ENCODE data around the gene HSDL1. TPM values are rescaled to one million over a fixed set of nuclear protein-coding genes. Genes with fewer than 3 reads are reported as not detected.

HSDL1 gene
- total RNA-seq, 1 donor from 2014 or later: 29.2 TPM

GRCh38 chr16:84161037-84161436 lies 16.1 kb upstream of the HSDL1 start:
- Histone ChIP-seq H3K36me3 (ENCODE audit: insufficient read depth, low read length) (no peaks in the 10 kb centered on the region), H3K79me2 (ENCODE audit: insufficient read depth, low read length) (no peaks in the 10 kb centered on the region), H3K27ac (ENCODE audit: low read depth, low read length) (no peak overlapping the region), H3K9me3 (ENCODE audit: insufficient read depth, low read depth, low read length) (no peaks in the 10 kb centered on the region), H2AFZ (ENCODE audit: low read depth, low read length) (no peak overlapping the region), H4K20me1 (ENCODE audit: insufficient read depth, low read length) (no peaks in the 10 kb centered on the region), H3K4me3 (ENCODE audit: insufficient read depth, low read depth, low read length) (no peak overlapping the region), H3K27me3 (ENCODE audit: insufficient read depth, low read length) (peaks cover 32% of the 10 kb centered on the region), H3K4me1 (ENCODE audit: insufficient read depth, low read length) (no peaks in the 10 kb centered on the region), H3K4me2 (ENCODE audit: low read length) (no peak overlapping the region), H3K9ac (ENCODE audit: low read length) (no peak overlapping the region)
- TF ChIP-seq EZH2 (IDR thresholded peaks at IDR 0.05; ENCODE audit: insufficient read depth, low read length) (no peak), CTCF (IDR thresholded peaks at IDR 0.05; ENCODE audit: insufficient read depth, low read depth, low read length) (no peak)
- FAIRE-seq (no peak), DNase-seq (ENCODE audit: low read depth) (no peak)
- Mint-ChIP-seq H3K4me3 (ENCODE audit: unreplicated experiment) (no peak overlapping the region), H3K27me3 (ENCODE audit: low read depth, unreplicated experiment) (peaks cover 16% of the 10 kb centered on the region), H3K36me3 (ENCODE audit: low read depth, unreplicated experiment) (no peaks in the 10 kb centered on the region), H3K9me3 (ENCODE audit: unreplicated experiment) (no peaks in the 10 kb centered on the region), H3K27ac (ENCODE audit: unreplicated experiment) (no peak overlapping the region), H3K4me1 (ENCODE audit: low read depth, unreplicated experiment) (peaks cover 4% of the 10 kb centered on the region)

GRCh38 chr16:84159800-84160199 lies 14.8 kb upstream of the HSDL1 start:
- TF ChIP-seq EZH2 (IDR thresholded peaks at IDR 0.05; ENCODE audit: insufficient read depth, low read length) (no peak), CTCF (IDR thresholded peaks at IDR 0.05; ENCODE audit: insufficient read depth, low read depth, low read length) (no peak)
- no peak for DNase-seq (ENCODE audit: low read depth)
- H4K20me1 ChIP-seq (ENCODE audit: insufficient read depth, low read length): no peaks in the 10 kb centered on the region
- H2AFZ ChIP-seq (ENCODE audit: low read depth, low read length): no peak overlapping the region
- peak; percentile 45 for FAIRE-seq
- no peaks in the 10 kb centered on the region for H3K4me1 ChIP-seq (ENCODE audit: insufficient read depth, low read length)
- H3K9ac ChIP-seq (ENCODE audit: low read length): no peak overlapping the region
- no peaks in the 10 kb centered on the region for H3K9me3 Mint-ChIP-seq (ENCODE audit: unreplicated experiment)
- no peak overlapping the region for H3K4me3 ChIP-seq (ENCODE audit: insufficient read depth, low read depth, low read length)
- H3K9me3 ChIP-seq (ENCODE audit: insufficient read depth, low read depth, low read length): no peaks in the 10 kb centered on the region
- no peak overlapping the region for H3K4me2 ChIP-seq (ENCODE audit: low read length)
- H3K27me3 ChIP-seq (ENCODE audit: insufficient read depth, low read length): peaks cover 27% of the 10 kb centered on the region
- no peak overlapping the region for H3K4me3 Mint-ChIP-seq (ENCODE audit: unreplicated experiment)
- no peaks in the 10 kb centered on the region for H3K36me3 Mint-ChIP-seq (ENCODE audit: low read depth, unreplicated experiment)
- H3K4me1 Mint-ChIP-seq (ENCODE audit: low read depth, unreplicated experiment): peaks cover 2% of the 10 kb centered on the region
- H3K27ac Mint-ChIP-seq (ENCODE audit: unreplicated experiment): no peak overlapping the region
- H3K36me3 ChIP-seq (ENCODE audit: insufficient read depth, low read length): no peaks in the 10 kb centered on the region
- H3K27ac ChIP-seq (ENCODE audit: low read depth, low read length): no peak overlapping the region
- H3K27me3 Mint-ChIP-seq (ENCODE audit: low read depth, unreplicated experiment): peaks cover 12% of the 10 kb centered on the region
- H3K79me2 ChIP-seq (ENCODE audit: insufficient read depth, low read length): no peaks in the 10 kb centered on the region

GRCh38 chr16:84159007-84159406 lies 14.0 kb upstream of the HSDL1 start:
- FAIRE-seq: no peak
- no peaks in the 10 kb centered on the region for H3K9me3 ChIP-seq (ENCODE audit: insufficient read depth, low read depth, low read length)

More at GRCh38 chr16:84159007-84159406, 14.0 kb upstream of the HSDL1 start:
- DNase-seq (ENCODE audit: low read depth): no peak
- Histone ChIP-seq H2AFZ (ENCODE audit: low read depth, low read length) (no peak overlapping the region), H3K27me3 (ENCODE audit: insufficient read depth, low read length) (peaks cover 20% of the 10 kb centered on the region), H4K20me1 (ENCODE audit: insufficient read depth, low read length) (no peaks in the 10 kb centered on the region), H3K4me1 (ENCODE audit: insufficient read depth, low read length) (no peaks in the 10 kb centered on the region), H3K4me3 (ENCODE audit: insufficient read depth, low read depth, low read length) (no peak overlapping the region), H3K9ac (ENCODE audit: low read length) (no peak overlapping the region), H3K27ac (ENCODE audit: low read depth, low read length) (no peak overlapping the region), H3K4me2 (ENCODE audit: low read length) (no peak overlapping the region), H3K79me2 (ENCODE audit: insufficient read depth, low read length) (no peaks in the 10 kb centered on the region), H3K36me3 (ENCODE audit: insufficient read depth, low read length) (no peaks in the 10 kb centered on the region)
- TF ChIP-seq EZH2 (IDR thresholded peaks at IDR 0.05; ENCODE audit: insufficient read depth, low read length) (no peak), CTCF (IDR thresholded peaks at IDR 0.05; ENCODE audit: insufficient read depth, low read depth, low read length) (no peak)
- peaks cover 8% of the 10 kb centered on the region for H3K27me3 Mint-ChIP-seq (ENCODE audit: low read depth, unreplicated experiment)
- H3K9me3 Mint-ChIP-seq (ENCODE audit: unreplicated experiment): no peaks in the 10 kb centered on the region
- H3K4me1 Mint-ChIP-seq (ENCODE audit: low read depth, unreplicated experiment): peaks cover 2% of the 10 kb centered on the region
- no peak overlapping the region for H3K27ac Mint-ChIP-seq (ENCODE audit: unreplicated experiment)
- H3K36me3 Mint-ChIP-seq (ENCODE audit: low read depth, unreplicated experiment): no peaks in the 10 kb centered on the region
- no peak overlapping the region for H3K4me3 Mint-ChIP-seq (ENCODE audit: unreplicated experiment)

All from astrocyte (in vitro differentiated cells and primary cell).